Stimulated activated naive CD8-positive, alpha-beta T cell treated with anti-CD3 and anti-CD28 coated beads, Interleukin-15, amount 100 ng/mL, for 72 hours (primary cell): ENCODE results near the gene TPCN2.

ENCODE experiments used
- ATAC-seq: fragments of 150-1000 bp; cut with Tn5 transposase; 2 replicates; pipeline ENCODE4 v1.10.0; 2021; ENCODE audit warnings: mild to moderate bottlenecking, moderate library complexity
- DNase-seq, 2 donors: peaks; one replicate each; pipeline ENCODE4 v3.0.0; 2021 to 2022
- H3K27ac Mint-ChIP-seq, 2 donors: one replicate each; pipeline ENCODE4 v1.8.0; 2022; ENCODE audit warnings: mild to moderate bottlenecking in 2 of 2, mixed read lengths in 2 of 2, moderate library complexity in 2 of 2
- H3K27me3 Mint-ChIP-seq: one replicate; pipeline ENCODE4 v1.8.0; 2022; ENCODE audit warnings: mixed read lengths
- H3K4me1 Mint-ChIP-seq: one replicate; pipeline ENCODE4 v1.8.0; 2022; ENCODE audit warnings: mild to moderate bottlenecking, mixed read lengths
- H3K4me3 Mint-ChIP-seq, 2 donors: one replicate each; pipeline ENCODE4 v1.8.0; 2022; ENCODE audit warnings: mild to moderate bottlenecking in 2 of 2, mixed read lengths in 2 of 2, moderate library complexity in 1 of 2
- H3K9me3 Mint-ChIP-seq, 2 donors: one replicate each; pipeline ENCODE4 v1.8.0; 2022; ENCODE audit warnings: mixed read lengths in 2 of 2

Gene TPCN2

DNA sequence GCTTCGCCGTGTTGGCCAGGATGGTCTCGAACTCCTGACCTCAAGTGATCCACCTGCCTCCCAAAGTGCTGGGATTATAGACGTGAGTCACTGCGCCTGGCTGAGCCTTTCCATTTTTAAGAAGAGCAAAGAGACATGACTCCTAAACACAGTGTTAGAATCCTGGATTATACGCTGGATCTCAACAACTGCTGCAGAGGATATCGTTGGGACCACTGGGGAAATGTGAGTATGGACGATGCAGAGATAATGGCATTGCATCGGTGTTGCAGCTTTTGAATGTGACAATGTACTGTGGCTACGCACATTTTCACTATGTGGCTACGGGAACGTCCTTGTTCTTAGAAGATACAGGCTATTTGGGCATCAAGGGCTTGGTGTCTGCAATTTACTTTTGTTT lies 41.9 kb upstream of the TPCN2 start:
- no peak overlapping the region for H3K4me3 Mint-ChIP-seq
- H3K27ac Mint-ChIP-seq = no peak overlapping the region
- peaks cover 56% of the 10 kb centered on the region for H3K27me3 Mint-ChIP-seq
- DNase-seq (no peak), ATAC-seq (no peak)
- no peaks in the 10 kb centered on the region for H3K9me3 Mint-ChIP-seq
- peaks cover 14% of the 10 kb centered on the region for H3K4me1 Mint-ChIP-seq

DNA sequence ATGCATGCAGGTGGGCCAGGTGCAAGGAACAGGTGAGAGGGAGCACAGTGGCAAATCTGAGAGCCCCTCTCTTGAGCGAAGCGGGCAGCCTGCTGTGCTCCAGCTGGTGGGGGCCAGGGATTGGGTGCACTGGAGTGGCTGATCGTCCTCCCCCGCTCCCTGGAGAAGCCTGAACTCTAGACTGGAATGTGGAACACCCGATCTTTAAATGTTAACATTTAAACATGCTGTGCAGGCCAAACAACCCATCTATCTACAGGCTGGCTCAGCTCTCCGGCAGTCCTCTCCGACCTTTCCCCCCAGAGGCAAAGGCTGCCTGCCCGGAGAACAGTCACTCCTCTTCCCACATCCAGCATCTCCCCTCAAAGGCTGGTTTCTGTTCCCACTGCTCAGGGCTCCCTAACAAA lies 40.8 kb upstream of the TPCN2 start:
- H3K4me3 Mint-ChIP-seq = no peak overlapping the region
- DNase-seq (no peak), ATAC-seq (no peak)
- no peaks in the 10 kb centered on the region for H3K9me3 Mint-ChIP-seq
- H3K4me1 Mint-ChIP-seq = peaks cover 15% of the 10 kb centered on the region
- no peak overlapping the region for H3K27ac Mint-ChIP-seq
- peaks cover 67% of the 10 kb centered on the region for H3K27me3 Mint-ChIP-seq

DNA sequence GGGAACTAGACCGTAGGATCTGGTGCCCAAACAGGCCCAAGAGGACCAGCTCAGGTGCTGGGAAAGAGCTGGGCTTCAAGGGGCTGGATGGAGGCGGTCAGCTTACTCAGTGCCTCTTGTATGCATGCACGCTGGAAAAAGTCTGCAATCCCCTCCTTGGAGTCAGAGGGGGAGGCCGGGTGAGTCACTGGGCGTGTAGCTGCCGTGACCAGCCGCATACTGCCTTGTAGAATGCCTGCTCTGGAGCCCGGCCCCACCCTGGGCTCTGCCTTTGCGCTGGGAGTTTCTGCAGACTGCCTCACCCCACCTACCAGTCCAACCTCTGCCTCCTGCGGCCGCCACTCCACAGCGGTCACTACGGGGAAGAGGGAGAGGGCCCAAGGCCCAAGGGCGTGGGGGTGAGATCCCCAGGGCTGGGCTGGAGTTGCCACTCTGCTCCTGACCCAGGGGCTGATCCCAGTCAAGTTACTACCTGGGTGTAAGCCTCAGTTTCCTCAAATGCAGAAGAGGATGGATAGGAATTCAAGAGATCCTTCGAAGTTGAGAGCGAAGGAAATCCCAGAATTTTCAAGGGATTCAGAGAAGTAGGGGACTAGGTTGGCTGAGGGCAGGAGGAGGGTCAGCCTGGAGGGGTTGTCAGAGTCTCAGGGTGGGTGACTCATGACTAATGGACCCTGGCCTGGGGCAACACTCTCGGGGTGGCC lies 39.8 kb upstream of the TPCN2 start:
- Mint-ChIP-seq H3K4me1 (peaks cover 15% of the 10 kb centered on the region), H3K27ac (no peak overlapping the region), H3K4me3 (no peak overlapping the region), H3K27me3 (peaks cover 72% of the 10 kb centered on the region), H3K9me3 (no peaks in the 10 kb centered on the region)
- DNase-seq = no peak
- ATAC-seq = no peak

DNA sequence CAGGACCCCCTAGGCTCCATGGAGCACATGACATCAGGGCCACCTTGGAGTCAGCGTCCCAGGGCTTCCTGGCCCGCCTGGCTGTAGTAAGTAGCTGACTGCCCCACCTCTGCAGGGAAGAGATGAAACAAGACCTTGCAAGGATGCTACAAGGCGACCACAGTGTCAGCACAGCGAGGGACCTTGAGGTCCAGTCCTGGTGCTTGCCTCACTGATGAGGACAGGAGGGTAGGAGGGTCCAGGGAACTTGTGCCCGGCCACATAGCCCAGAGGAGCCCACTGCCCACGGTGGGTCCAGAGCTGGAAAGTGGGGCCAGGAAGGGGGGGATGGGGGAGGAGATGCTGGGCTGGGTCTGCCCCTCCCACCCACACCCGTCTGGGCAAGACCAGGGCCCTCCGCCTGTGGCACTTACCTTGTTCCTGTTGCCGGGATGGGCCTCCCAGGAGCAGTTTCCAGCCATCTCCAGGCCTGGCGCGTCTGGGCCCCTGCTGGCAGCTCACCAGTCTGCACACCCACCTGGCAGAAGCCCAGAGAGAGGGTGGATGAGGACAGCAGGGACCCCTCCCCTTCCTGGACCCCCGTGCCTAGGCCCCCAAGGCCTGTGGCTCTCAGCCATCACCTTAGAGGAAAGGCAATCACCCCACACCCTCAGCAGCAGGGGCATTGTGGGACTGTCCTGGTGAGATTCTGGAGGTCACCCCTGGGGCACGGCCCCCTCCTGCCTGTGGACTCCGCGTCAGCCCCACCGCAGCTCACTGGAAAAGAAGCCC lies 39.1 kb upstream of the TPCN2 start:
- H3K4me3 Mint-ChIP-seq = no peak overlapping the region
- H3K27me3 Mint-ChIP-seq = peaks cover 75% of the 10 kb centered on the region
- no peak for DNase-seq

DNA sequence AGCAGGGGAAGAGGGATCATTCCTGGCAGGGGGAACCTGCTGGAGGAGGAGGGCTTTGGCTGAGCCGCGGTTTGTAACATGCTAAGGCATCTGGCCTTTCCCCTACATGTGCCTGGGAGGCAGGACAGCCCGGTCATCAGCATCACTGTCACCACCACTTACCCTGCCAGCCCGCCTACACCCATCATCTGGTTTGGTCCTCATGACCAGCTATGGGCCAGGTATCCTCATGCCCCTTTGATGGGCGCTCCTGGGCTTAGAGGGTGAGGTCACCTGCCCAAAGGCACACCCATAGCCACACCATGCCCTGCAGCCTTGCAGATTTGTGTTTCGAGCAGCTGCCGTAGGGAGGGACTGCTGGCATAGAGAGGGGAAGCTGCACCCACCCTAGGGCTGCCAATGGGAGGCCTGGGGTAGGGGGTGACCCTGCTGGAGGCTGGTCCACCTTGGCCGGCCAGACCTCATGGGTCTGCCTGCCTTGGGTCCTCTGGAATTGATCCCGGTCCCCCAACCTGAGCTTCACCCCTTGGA lies 38.3 kb upstream of the TPCN2 start:
- no peak for ATAC-seq
- Mint-ChIP-seq H3K4me1 (peaks cover 11% of the 10 kb centered on the region), H3K9me3 (no peaks in the 10 kb centered on the region), H3K27me3 (peaks cover 77% of the 10 kb centered on the region), H3K27ac (no peak overlapping the region), H3K4me3 (no peak overlapping the region)
- no peak for DNase-seq

More for the DNA sequence above, 39.1 kb upstream of the TPCN2 start:
- H3K9me3 Mint-ChIP-seq = no peaks in the 10 kb centered on the region
- H3K27ac Mint-ChIP-seq = no peak overlapping the region
- no peak for ATAC-seq
- H3K4me1 Mint-ChIP-seq = peaks cover 15% of the 10 kb centered on the region

DNA sequence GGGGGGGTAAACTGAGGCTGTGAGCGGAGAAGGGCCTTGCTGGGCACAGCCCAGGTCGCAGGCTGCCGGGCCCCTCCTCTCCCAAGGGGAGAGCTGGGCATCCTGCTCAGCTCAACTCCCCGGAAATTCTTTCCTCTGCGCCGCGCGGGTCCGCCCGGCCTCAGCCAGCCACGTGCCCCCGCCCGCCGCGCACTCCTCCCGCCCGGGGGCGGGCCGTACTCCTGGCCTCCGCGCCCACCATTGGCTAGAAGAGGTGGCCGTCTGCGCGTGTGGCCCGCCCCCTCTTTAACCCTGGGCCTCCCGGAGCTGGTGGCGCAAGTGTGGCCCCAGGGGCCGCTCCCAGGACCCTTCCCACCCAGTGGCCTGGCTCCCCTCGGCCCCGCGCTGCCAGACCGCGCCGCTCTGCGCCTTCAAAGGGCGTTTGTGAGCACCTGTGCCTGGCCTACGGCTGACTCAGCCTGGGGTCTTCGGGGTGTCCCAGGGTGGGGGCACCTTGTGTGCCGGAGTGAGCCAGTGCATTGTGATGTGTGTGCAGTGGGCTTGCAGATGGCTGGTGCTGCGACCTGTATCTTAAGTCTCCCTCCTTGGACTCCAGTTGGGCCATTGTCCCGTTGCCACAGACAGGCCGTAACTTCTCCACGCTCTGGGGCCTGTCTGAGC lies 37.6 kb upstream of the TPCN2 start:
- Mint-ChIP-seq H3K4me3 (peak overlapping the region in 1 of 2 donors; percentile 50), H3K27ac (no peak overlapping the region), H3K27me3 (peaks cover 71% of the 10 kb centered on the region), H3K9me3 (no peaks in the 10 kb centered on the region), H3K4me1 (peaks cover 8% of the 10 kb centered on the region)
- peak in 1 of 2 donors; percentile 31 for DNase-seq
- peak; percentile 67 for ATAC-seq

DNA sequence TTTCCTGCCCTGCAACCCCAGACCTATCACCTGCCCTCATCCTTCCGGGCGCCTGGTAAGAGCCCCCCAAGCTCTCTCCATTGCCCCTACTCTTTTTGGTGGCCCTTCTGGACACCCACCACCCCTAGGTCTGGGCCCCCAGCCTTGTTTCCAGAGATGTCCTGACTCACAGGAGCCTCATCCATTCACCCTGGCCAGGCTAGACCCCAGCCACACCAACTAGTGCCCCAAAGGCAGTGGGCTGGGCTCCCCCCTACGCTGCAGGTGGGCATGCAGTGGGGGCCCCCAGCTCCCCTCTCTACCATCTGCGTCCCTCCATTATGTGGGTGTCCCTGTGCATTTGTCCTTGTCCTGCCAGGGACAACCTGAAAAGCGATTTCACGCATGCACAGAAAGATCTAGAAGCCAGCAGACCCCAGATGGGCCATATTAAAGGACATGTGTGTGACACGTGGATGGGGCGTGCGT lies 37.1 kb upstream of the TPCN2 start:
- H3K4me3 Mint-ChIP-seq = peak overlapping the region in 1 of 2 donors; percentile 50
- ATAC-seq = no peak
- H3K27me3 Mint-ChIP-seq = peaks cover 71% of the 10 kb centered on the region
- H3K9me3 Mint-ChIP-seq = no peaks in the 10 kb centered on the region
- H3K27ac Mint-ChIP-seq = no peak overlapping the region
- H3K4me1 Mint-ChIP-seq = peaks cover 8% of the 10 kb centered on the region
- no peak for DNase-seq

DNA sequence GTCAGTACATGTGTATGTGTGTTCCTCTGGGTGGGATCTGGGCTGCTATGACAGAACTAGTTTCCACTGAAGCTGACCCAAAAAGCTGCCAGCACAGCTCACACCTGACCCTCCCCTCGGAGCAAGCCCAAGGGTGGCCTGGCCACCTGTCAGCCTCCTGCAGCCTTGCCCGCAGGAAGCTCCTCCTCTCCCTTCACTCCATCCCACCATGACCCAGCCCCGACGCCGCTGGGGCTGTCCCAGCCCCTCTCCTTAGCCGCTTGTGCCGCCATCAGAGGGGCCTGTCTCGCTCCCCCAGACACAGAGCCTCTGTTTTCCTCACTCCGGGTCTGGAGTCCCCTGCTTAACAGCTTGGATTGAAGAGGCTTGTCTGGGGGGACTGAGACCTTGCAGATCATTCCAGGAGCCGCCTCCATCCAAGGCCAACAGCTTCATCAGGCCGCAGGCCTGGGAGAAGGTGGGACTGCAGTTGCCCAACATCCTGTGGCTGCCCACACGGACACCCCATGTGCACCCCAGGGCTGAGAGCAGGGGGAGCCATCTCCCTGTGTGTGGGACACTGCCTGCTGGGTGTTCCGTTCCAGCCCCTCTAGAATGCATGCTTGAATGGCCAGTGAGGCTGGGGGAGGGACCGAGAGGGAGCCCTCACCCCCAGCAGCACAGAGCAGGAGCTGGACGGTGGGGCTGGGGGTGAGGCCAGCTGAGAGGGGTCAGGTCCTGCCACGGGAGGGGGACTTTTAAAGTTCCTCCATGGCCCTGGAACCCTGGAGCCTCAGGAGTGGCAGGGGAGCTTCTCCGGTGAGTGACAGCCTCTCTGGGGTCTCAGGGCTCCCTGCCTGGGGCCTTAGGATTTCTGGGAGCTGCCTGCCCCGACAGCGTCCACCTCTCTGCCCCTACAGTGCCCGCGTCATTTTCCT lies 36.4 kb upstream of the TPCN2 start:
- no peaks in the 10 kb centered on the region for H3K9me3 Mint-ChIP-seq
- no peak overlapping the region for H3K4me3 Mint-ChIP-seq
- no peak for DNase-seq
- no peak overlapping the region for H3K27ac Mint-ChIP-seq
- H3K27me3 Mint-ChIP-seq = peaks cover 71% of the 10 kb centered on the region
- no peak for ATAC-seq
- peaks cover 8% of the 10 kb centered on the region for H3K4me1 Mint-ChIP-seq

DNA sequence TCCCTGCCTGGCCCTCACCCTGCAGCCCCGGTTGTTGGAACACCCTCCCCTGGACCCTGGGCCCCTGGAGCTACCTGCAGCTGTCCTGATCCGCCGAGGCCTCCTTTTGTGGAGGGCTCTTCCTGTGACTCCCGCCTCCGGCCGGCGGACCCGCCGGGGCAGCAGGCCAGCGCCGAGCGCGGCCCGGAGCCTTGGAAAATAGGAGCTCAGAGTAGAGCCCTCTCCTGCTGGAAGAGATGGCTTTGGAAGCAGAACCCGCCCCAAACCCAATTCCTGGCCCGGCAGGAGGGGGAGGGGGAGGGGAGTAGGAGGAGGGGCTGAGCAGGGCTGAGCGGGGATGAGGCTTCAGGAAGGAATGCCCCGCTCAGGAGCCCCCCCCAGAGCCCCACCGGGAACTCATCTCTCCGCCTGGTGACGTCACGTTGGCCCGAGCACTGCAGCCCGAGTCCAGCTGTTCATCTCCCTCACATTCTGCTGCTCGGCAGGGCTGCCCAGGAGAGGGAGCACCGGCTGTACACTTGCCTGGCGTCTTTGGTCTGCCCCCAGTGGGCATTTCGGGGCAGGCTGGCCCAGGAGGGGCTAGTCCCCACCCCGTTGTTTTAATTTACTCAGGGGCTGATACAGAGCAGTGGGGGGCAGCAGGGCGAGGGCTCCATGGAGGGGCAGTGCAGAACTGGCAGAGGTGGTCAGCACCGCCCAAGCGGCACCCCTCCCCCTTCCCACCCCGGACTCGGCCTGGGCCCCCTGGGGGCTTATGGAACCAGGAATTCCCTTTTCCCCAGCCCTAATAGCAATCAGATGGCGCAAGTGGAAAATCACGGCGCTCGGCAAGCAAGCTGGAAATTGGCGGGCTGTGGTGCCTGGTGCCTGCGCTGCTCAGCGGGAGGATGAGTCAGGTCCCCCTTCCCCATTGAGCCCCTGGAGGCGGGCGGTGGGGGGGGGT lies 35.5 kb upstream of the TPCN2 start, which contains the start of gene MRGPRF:
Gene MRGPRF (minus strand): TSS at position 238 of the 943 bp plus-strand sequence. CDS start 3,345 bp downstream, outside the sequence.
- H3K4me1 Mint-ChIP-seq = peaks cover 8% of the 10 kb centered on the region
- no peaks in the 10 kb centered on the region for H3K9me3 Mint-ChIP-seq
- no peak within 1 kb of the TSS for H3K27ac Mint-ChIP-seq
- peak; percentile 27 for ATAC-seq
- peaks cover 66% of the 10 kb centered on the region for H3K27me3 Mint-ChIP-seq
- H3K4me3 Mint-ChIP-seq = no peak within 1 kb of the TSS
- DNase-seq = peak in 1 of 2 donors; percentile 16

DNA sequence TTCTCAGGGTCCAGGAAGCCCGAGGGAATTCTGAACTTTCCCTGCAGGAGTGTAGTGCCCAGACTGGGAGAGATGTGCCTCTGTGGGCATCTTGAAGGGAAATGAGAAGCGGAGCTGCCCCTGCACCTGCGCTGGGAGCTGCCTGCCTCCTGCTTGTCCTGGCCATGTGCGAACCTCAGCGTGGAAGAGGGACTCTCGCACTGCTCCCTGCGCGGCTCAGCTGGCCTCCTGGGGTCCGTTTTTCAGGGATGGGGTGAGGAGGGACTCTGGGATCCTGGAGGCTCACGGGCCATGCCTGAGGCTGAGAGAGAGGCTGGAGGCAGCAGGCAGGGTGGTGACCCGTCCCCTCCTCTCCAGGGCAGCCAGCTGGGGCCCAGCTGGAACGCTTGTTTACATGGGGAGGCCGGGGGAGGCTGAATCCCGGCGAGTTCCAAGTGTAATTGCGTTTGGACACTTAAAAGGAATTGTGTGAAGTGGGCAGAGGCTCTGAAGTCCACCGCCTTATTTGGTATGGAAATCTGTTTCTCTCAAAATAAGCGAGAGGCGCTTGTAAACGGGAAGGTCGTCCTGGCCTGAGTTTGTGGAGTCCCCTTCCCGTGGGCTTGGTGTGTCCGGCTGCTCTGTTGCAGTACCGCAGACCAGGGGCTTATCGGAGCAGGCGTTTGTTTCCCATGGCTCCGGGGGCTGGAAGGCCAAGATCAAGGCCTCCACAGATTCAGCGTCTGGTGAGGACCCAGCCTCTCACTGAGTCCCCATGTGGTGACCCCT lies 34.5 kb upstream of the TPCN2 start:
- ATAC-seq (no peak), DNase-seq (no peak)
- Mint-ChIP-seq H3K9me3 (no peaks in the 10 kb centered on the region), H3K27ac (no peak overlapping the region), H3K4me3 (no peak overlapping the region), H3K27me3 (peaks cover 56% of the 10 kb centered on the region), H3K4me1 (peaks cover 8% of the 10 kb centered on the region)

DNA sequence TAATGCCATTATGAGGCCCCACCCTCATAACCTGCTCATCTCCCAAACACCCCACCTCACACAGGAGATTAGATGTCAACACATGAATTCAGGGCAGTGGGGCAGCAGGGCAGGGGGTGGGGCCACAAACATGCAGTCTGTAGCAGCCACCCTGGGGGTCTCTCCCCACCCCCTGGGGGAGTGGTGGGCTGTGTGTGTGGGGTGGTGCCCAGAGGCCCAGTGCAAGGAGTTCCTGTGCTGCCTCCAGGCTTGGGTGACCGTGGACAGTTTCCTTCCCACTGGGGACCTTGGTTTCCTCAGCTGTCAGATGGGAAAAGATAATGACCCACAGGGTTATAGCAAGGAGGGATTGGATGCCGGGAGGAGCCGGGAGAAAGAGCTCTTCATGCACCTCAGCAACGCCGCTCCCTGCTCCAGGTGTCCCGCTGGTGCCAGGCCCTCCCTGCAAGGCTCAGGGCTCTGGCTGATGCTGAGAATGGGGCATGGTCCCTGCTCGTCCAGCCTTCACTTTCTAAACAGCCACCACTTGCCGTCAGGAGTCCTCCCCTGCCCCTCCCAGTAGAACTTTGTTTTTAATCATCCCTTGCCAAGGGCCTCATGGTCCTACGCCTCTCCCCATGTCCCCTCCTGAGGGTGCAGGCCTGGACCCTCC lies 33.7 kb upstream of the TPCN2 start:
- H3K9me3 Mint-ChIP-seq = no peaks in the 10 kb centered on the region
- no peak overlapping the region for H3K4me3 Mint-ChIP-seq
- no peak for DNase-seq
- H3K4me1 Mint-ChIP-seq = peaks cover 8% of the 10 kb centered on the region
- H3K27me3 Mint-ChIP-seq = peaks cover 49% of the 10 kb centered on the region
- no peak for ATAC-seq
- no peak overlapping the region for H3K27ac Mint-ChIP-seq

DNA sequence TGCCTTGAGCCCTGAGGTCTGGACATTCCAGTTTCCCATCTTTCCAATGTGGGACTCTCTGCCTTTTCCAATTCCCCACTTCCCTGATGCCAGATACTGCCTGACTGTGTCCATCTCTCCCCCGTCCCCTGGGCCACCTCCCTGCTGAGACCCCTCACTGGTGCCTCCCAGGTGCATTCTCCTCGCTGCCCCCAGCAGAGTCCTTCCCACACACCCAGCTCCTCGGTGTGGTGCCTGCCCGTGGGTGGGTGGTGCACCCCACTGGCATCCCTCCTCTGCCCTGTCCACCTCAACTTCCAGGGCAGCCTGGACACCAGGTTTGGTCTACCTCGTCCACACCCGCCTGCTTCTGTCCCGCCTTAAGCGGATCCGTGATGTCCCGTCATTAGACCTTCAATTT lies 30.8 kb upstream of the TPCN2 start:
- Mint-ChIP-seq H3K27me3 (peaks cover 25% of the 10 kb centered on the region), H3K4me3 (no peak overlapping the region), H3K27ac (no peak overlapping the region), H3K9me3 (no peaks in the 10 kb centered on the region), H3K4me1 (no peaks in the 10 kb centered on the region)
- ATAC-seq (no peak), DNase-seq (no peak)

DNA sequence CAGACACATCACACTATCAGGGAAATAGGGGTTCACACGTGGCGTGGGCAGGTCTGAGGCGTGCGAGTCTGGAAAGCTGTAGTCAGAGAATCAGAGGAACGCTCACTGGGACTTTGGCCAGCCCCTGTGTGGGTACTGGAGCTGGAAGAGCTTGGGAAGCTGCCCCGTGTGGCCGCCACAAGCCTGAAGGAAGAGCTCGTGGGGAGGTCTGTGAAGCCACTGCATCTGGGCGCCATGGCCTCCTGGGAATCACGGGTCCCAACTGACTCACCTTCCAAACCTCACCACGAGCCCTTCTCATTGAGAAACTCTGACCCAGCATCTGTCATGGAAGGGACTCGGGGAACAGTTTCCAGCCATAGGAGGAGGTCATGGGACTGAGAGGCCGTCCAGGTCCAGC lies 29.8 kb upstream of the TPCN2 start:
- no peak overlapping the region for H3K27ac Mint-ChIP-seq

More for the DNA sequence above, 29.8 kb upstream of the TPCN2 start:
- H3K27me3 Mint-ChIP-seq = peaks cover 16% of the 10 kb centered on the region
- H3K4me1 Mint-ChIP-seq = no peaks in the 10 kb centered on the region
- ATAC-seq (no peak), DNase-seq (no peak)
- H3K4me3 Mint-ChIP-seq = no peak overlapping the region
- H3K9me3 Mint-ChIP-seq = no peaks in the 10 kb centered on the region
